NT2/D1 (cell line): ENCODE results near the gene PIPOX.

Source experiments
- SUZ12 ChIP-seq: IDR thresholded peaks from 2 replicates; pipeline ENCODE4 v1.6.1; 2011; ENCODE audit not compliant: insufficient read length, insufficient read depth; ENCODE audit errors: extremely low read depth
- YY1 ChIP-seq: IDR thresholded peaks from 2 replicates; pipeline ENCODE4 v1.6.1; 2011; ENCODE audit not compliant: insufficient read length, insufficient read depth

DNA sequence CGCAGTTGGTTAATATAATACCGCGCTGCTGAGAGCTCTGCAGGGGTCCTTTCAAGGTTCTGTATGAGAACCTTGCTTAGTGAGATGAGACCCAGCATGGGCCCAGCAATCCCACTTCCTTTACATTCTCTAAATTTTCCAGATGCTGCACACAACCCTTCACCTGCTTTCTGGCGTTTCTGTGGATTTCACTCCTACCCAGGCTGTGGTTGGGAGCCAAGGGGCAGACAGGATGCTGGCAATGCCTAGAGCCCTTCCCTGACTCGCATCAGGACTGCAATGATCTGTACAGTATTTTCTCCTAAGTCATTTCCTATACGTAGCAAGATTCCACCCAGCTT, 10.1 kb upstream of the PIPOX start:
- no peak for TF ChIP-seq SUZ12
- TF ChIP-seq YY1, result no peak
